Body of pancreas (tissue), 4 donors: ENCODE measurements around the gene PDK2.

Source experiments
- CTCF ChIP-seq, 7 experiments: fragments of 450-650 bp in 4 of 7; fragments of 200-600 bp in 3 of 7; sonication (generic) in 3 of 7; IDR thresholded peaks; one replicate each; pipeline ENCODE4 v1.5.1; 2016 to 2019; ENCODE audit warnings: antibody characterized with exemption in 7 of 7
- POLR2A ChIP-seq, 3 donors: fragments of 450-650 bp; IDR thresholded peaks; one replicate each; pipeline ENCODE4 v1.6.1; 2016; ENCODE audit warnings: antibody characterized with exemption in 3 of 3, mild to moderate bottlenecking in 2 of 3

GRCh38 chr17:50046179-50046578 is 49.0 kb upstream of the PDK2 start:
- TF ChIP-seq CTCF (IDR thresholded peaks at IDR 0.05) (no peak), POLR2A (IDR thresholded peaks at IDR 0.05) (no peak)
